Measurements from ENCODE around the gene HEMK1.

- TF ChIP-seq CTCF (conservative IDR thresholded peaks at IDR 0.05) (no peak), ZFX (IDR thresholded peaks at IDR 0.05) (no peak)
Measured at GRCh38 chr3:50577348-50577747, 8.0 kb downstream of the HEMK1 start.
